Adrenal gland (tissue), 12 donors: ENCODE measurements around the gene GPR3. TPM values are rescaled to one million over a fixed set of nuclear protein-coding genes. Genes with fewer than 3 reads are reported as not detected.

Source experiments
- DNase-seq, 7 donors: peaks; one replicate each; pipeline ENCODE4 v3.0.0-alpha.2; 2019 to 2020
- H3K27ac ChIP-seq, 5 donors: fragments of 200-600 bp; sonication (generic) in 4 of 5; 1 replicate in 3 of 5; 2 replicates in 2 of 5; pipeline versions ENCODE4 v1.5.1 to v1.8.0; 2016 to 2020; ENCODE audit warnings: mild to moderate bottlenecking in 1 of 5
- H3K27me3 ChIP-seq: fragments of 200-600 bp; 2 replicates; pipeline ENCODE4 v1.8.0; 2021
- H3K36me3 ChIP-seq, 2 donors: fragments of 200-600 bp; replicated peaks in 1 of 2; 1 replicate in 1 of 2; 2 replicates in 1 of 2; pipeline versions ENCODE4 v1.5.1 to v1.8.0; 2018 to 2022
- H3K4me1 ChIP-seq, 2 donors: fragments of 200-600 bp; replicated peaks in 1 of 2; 1 replicate in 1 of 2; 2 replicates in 1 of 2; pipeline versions ENCODE4 v1.5.1 to v1.8.0; 2018 to 2021
- H3K4me3 ChIP-seq, 4 donors: fragments of 200-600 bp; sonication (generic) in 3 of 4; one replicate each; pipeline ENCODE4 v1.5.1; 2016 to 2018
- H3K9me3 ChIP-seq, 3 donors: fragments of 200-600 bp; sonication (generic) in 1 of 3; replicated peaks in 1 of 3; 1 replicate in 2 of 3; 2 replicates in 1 of 3; pipeline versions ENCODE4 v1.5.1 to v1.8.0; 2016 to 2021
- CTCF ChIP-seq, 6 experiments: fragments of 450-650 bp in 4 of 6; fragments of 200-600 bp in 2 of 6; sonication (generic) in 1 of 6; IDR thresholded peaks; 1 replicate in 5 of 6; 2 replicates in 1 of 6; pipeline versions ENCODE4 v1.5.1 to v1.8.0; 2016 to 2021; ENCODE audit warnings: antibody characterized with exemption in 6 of 6, mild to moderate bottlenecking in 2 of 6, moderate library complexity in 1 of 6
- POLR2A ChIP-seq, 2 donors: fragments of 450-650 bp; IDR thresholded peaks; one replicate each; pipeline ENCODE4 v1.6.1; 2017; ENCODE audit warnings: antibody characterized with exemption in 2 of 2, mild to moderate bottlenecking in 2 of 2, moderate library complexity in 1 of 2
- WGBS, 4 donors: extraction: QIAGEN DNeasy Blood & Tissue Kit in 2 of 4; methylation state at CpG; one replicate each; pipeline versions ENCODE4 v1.1.5 to v1.1.7; 2013 to 2017; 5-methylcytosine and 5-hydroxymethylcytosine counted together
- intact Hi-C, 2 donors: fragments of 100-400 bp; cut with DNase I; formaldehyde crosslinking; loops; one replicate each; pipeline versions ENCODE4 v1.14.1 to v1.15.0; 2022 to 2023
- polyA plus RNA-seq, 3 donors: library from polyadenylated mRNA; stranded (reverse); fragments of 200-250 nt in 2 of 3; fragments of 350-450 nt in 1 of 3; fragmentation: Illumina TruSeq in 1 of 3; extraction: RNeasy Lipid Tissue Mini Kit (QIAGEN cat#74804) in 1 of 3; gene quantifications; one replicate each; pipeline ENCODE4 v1.2.3, GENCODE V29; 2013 to 2014
- total RNA-seq, 9 donors: library from RNA; depleted of rRNA in 4 of 9; stranded (reverse); fragments of >200 nt in 4 of 9; fragments of 120-200 nt in 1 of 9; fragmentation: NEBNext Ultra II Directional in 1 of 9; extraction: Animal tissue kit (Norgen Biotek cat#: 25700) in 1 of 9; gene quantifications; one replicate each; pipeline versions ENCODE4 v1.1.0 to v1.2.4, GENCODE V29; 2013 to 2023
- donor health status: healthy with polysubstance abuse.
- donor health status: Bipolar disorder and iron deficiency.
- donor health status: DM: yes; HTN: yes; CAD: no.
- donor health status: DM: no; HTN: no; CAD: no.
- donor health status: DM: no; HTN: no; CAD: no.
- donor health status: DM: yes; HTN: yes; CAD: no.

GPR3 gene
- total and polyA plus RNA-seq, 12 donors: 0.17 to 2.0 (median 0.64) TPM; not detected in 5

GRCh38 chr1:27400963-27401341, 8.5 kb downstream of the GPR3 start:
- no peak for TF ChIP-seq POLR2A (IDR thresholded peaks at IDR 0.05)
- no peak for TF ChIP-seq CTCF (IDR thresholded peaks at IDR 0.05)
- no peak overlapping the region for H3K27ac ChIP-seq
- H3K4me3 ChIP-seq: no peak overlapping the region
- H3K4me1 ChIP-seq: peaks cover 17 to 48% of the 10 kb centered on the region in 2 donors
- intact Hi-C loops: loop anchor here in 1 of 2 donors (10.0 kb wide), 1 partner anchor 154 kb away; no protein-coding TSS in a partner anchor
- no peaks in the 10 kb centered on the region for H3K27me3 ChIP-seq
- H3K9me3 ChIP-seq: no peaks in the 10 kb centered on the region
- H3K36me3 ChIP-seq: no peaks in the 10 kb centered on the region
- WGBS, 4 donors: 82 to 89% (median 86%) methylated on average over 5 of the region's 5 CpGs
- no peak for DNase-seq

GRCh38 chr1:27402349-27402754, 9.9 kb downstream of the GPR3 start:
- H3K9me3 ChIP-seq: no peaks in the 10 kb centered on the region
- TF ChIP-seq POLR2A (IDR thresholded peaks at IDR 0.05) (peak in 1 of 2 donors; percentile 16), CTCF (IDR thresholded peaks at IDR 0.05) (peak; percentile 38 to 85 (median 70))
- peak; percentile 79 to 92 (median 91) for DNase-seq
- H3K4me1 ChIP-seq: peaks cover 27 to 59% of the 10 kb centered on the region in 2 donors
- peak overlapping the region in 4 of 5 donors; percentile 52 to 88 (median 75) for H3K27ac ChIP-seq
- peaks cover 0 to 8% of the 10 kb centered on the region in 2 donors for H3K36me3 ChIP-seq
- intact Hi-C loops: loop anchor here in 1 of 2 donors (10.0 kb wide), 1 partner anchor 152 kb away; no protein-coding TSS in a partner anchor
- no peaks in the 10 kb centered on the region for H3K27me3 ChIP-seq
- H3K4me3 ChIP-seq: no peak overlapping the region
- WGBS, 4 donors: 20 to 58% (median 33%) methylated on average over 2 to 8 of the region's 8 CpGs

- no peaks in the 10 kb centered on the region for H3K27me3 ChIP-seq
- peak overlapping the region in 4 of 5 donors; percentile 52 to 88 (median 75) for H3K27ac ChIP-seq
- H3K36me3 ChIP-seq: peaks cover 0 to 17% of the 10 kb centered on the region in 2 donors
- no peaks in the 10 kb centered on the region for H3K9me3 ChIP-seq
- TF ChIP-seq CTCF (IDR thresholded peaks at IDR 0.05) (peak in 1 of 6 experiments; percentile 17), POLR2A (IDR thresholded peaks at IDR 0.05) (no peak)
- intact Hi-C loops: loop anchor here in 1 of 2 donors (10.0 kb wide), 1 partner anchor 152 kb away; no protein-coding TSS in a partner anchor
- 43 to 73% (median 53%) methylated on average over 5 to 24 of the region's 24 CpGs for WGBS, 4 donors
- peaks cover 27 to 59% of the 10 kb centered on the region in 2 donors for H3K4me1 ChIP-seq
- no peak overlapping the region for H3K4me3 ChIP-seq
- peak in 5 of 7 donors; percentile 48 to 80 (median 66) for DNase-seq
Measured at GRCh38 chr1:27403065-27403726, 10.8 kb downstream of the GPR3 start.

GRCh38 chr1:27403931-27404330, 11.5 kb downstream of the GPR3 start:
- Histone ChIP-seq H3K36me3 (peaks cover 0 to 23% of the 10 kb centered on the region in 2 donors), H3K27me3 (no peaks in the 10 kb centered on the region), H3K4me3 (no peak overlapping the region), H3K4me1 (peaks cover 27 to 59% of the 10 kb centered on the region in 2 donors), H3K27ac (peak overlapping the region in 4 of 5 donors; percentile 65 to 88 (median 83)), H3K9me3 (no peaks in the 10 kb centered on the region)
- DNase-seq: no peak
- TF ChIP-seq POLR2A (IDR thresholded peaks at IDR 0.05) (no peak), CTCF (IDR thresholded peaks at IDR 0.05) (no peak)
- intact Hi-C loops: loop anchor here (2.0 to 10.0 kb wide), 2 partner anchors 151 to 199 kb away; no protein-coding TSS in a partner anchor
